Thyroid gland (tissue), 4 donors: ENCODE measurements around the gene PLXDC2.

Experiments
- CTCF ChIP-seq, 6 experiments: fragments of 200-600 bp in 3 of 6; fragments of 450-650 bp in 3 of 6; sonication (generic) in 3 of 6; IDR thresholded peaks; one replicate each; pipeline ENCODE4 v1.5.1; 2016 to 2019; ENCODE audit warnings: antibody characterized with exemption in 6 of 6, mild to moderate bottlenecking in 2 of 6, inconsistent platforms in 1 of 6, moderate library complexity in 1 of 6
- POLR2A ChIP-seq, 2 donors: fragments of 450-650 bp; IDR thresholded peaks; one replicate each; pipeline ENCODE4 v1.6.1; 2017; ENCODE audit warnings: antibody characterized with exemption in 2 of 2, mild to moderate bottlenecking in 2 of 2, moderate library complexity in 1 of 2

DNA sequence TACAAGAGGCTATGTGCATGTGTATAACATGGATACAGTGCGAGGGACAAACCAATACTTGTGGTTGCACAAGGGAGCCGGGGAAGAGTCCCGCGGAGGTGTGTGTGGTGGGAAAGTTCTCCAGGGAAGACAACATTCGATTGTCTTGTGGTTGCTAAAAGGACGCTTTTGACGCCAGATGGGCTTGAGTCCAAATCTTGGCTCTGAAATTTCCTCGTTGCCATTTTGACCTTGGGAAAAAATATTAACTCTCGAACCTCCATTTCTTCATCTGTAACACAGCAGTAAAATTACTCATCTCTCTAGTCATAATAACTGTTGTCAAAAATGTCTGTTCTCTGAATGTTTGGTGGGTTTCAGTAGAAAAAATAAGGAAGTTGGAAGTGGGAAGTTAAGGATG is 16.5 kb downstream of the PLXDC2 start:
- TF ChIP-seq POLR2A (IDR thresholded peaks at IDR 0.05) (no peak), CTCF (IDR thresholded peaks at IDR 0.05) (no peak)
